Activated B cell treated with CpG ODN at 0.5 μM for 24 hours (primary cell): Measurements from ENCODE around the gene ETFRF1. TPM values are rescaled to one million over a fixed set of nuclear protein-coding genes. Genes with fewer than 3 reads are reported as not detected.

Source experiments
- ATAC-seq: fragments of 200-7000 bp; cut with Tn5 transposase; one replicate; pipeline ENCODE4 v1.10.0; 2021; ENCODE audit warnings: low read depth, mild to moderate bottlenecking, moderate library complexity
- CTCF ChIA-PET: fragments of 350-600 bp; sonication (Branson Sonifier 250); formaldehyde crosslinking; loops from one replicate; lab custom pipeline; 2021; ENCODE audit warnings: antibody characterized with exemption; lab: Charles Lee
- POLR2A ChIA-PET: fragments of 350-600 bp; sonication (Branson Sonifier 250); formaldehyde crosslinking; loops from one replicate; lab custom pipeline; 2021; ENCODE audit warnings: antibody characterized with exemption; lab: Charles Lee
- DNase-seq: peaks from one replicate; pipeline ENCODE4 v3.0.0; 2022
- H3K27ac Mint-ChIP-seq: one replicate; pipeline ENCODE4 v1.8.0; 2020; ENCODE audit warnings: mixed read lengths
- H3K27me3 Mint-ChIP-seq: one replicate; pipeline ENCODE4 v1.8.0; 2021; ENCODE audit warnings: mixed read lengths
- H3K36me3 Mint-ChIP-seq: one replicate; pipeline ENCODE4 v1.8.0; 2021; ENCODE audit warnings: low read depth, mixed read lengths
- H3K4me1 Mint-ChIP-seq: one replicate; pipeline ENCODE4 v1.8.0; 2021; ENCODE audit warnings: mixed read lengths
- H3K4me3 Mint-ChIP-seq: one replicate; pipeline ENCODE4 v1.8.0; 2020; ENCODE audit warnings: mild to moderate bottlenecking, mixed read lengths
- H3K9me3 Mint-ChIP-seq: one replicate; pipeline ENCODE4 v1.8.0; 2020; ENCODE audit warnings: mixed read lengths
- intact Hi-C: fragments of 100-400 bp; cut with micrococcal nuclease; formaldehyde crosslinking; loops from one replicate; pipeline ENCODE4 v1.15.1; 2024
- total RNA-seq: library from RNA; stranded (reverse); gene quantifications from 2 replicates; pipeline ENCODE4 v1.2.3, GENCODE V29; 2022
- TF ChIP-seq, protein P1 (sequence below): fragments of 200-600 bp; IDR thresholded peaks from one replicate; pipeline ENCODE4 v1.8.0; 2022; ENCODE audit warnings: antibody characterized with exemption, mild to moderate bottlenecking

Gene ETFRF1, protein sequence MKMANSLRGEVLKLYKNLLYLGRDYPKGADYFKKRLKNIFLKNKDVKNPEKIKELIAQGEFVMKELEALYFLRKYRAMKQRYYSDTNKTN
- total RNA-seq = 15.4 and 17.6 TPM in 2 replicates

DNA sequence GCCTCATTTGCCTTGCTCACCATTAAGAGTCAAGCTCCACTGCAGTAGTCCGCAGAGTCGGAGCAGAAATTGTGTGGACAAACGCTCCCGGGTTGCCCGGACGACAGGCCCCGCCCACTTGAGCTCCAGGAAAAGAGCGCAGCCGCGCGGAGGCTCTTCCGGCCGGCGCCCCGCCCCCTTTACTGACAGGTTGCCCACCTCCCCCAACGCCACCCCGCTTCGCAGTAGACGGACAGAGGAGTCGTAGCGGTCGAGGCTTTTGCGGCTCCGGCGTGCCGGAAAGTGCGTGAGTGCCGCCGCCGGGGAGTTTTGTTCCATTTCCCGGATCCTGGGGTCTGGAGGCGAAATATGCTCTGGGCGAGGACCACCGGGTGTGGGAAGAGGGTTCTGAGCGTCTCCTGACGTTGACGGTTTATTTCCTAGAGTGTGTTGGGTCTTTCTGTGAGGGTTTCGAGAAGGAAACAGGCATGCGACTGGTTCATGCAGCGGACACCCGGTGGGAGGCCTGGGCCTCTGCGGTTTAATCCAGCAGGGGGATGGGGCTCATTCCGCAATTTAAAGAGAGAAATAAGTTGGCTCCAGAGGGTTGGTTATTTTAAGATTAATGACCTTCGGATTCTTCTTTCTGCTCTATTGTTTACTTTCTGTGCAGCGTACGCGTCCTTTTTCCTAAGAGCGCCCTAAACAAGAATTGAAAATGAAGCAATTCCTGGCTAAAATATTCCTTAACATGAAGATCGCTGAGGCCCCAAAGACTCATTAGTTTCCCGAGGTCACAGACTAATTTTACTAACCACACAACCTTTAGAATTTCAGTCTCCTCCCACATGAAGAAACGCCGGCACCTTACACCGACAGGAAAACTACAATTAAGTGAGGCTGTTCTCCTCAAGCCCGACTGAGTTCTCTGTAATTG is at the start of gene ETFRF1, which contains the start of gene DNAI7:
Gene ETFRF1 (plus strand): TSS at position 182 of the 916 bp plus-strand sequence. CDS start 8,720 bp downstream, outside the sequence.
Gene DNAI7 (minus strand): TSS at position 105 of the 916 bp plus-strand sequence. CDS start 82 bp downstream, at position 23.
- H3K4me3 Mint-ChIP-seq = peak within 1 kb of the TSS; percentile 94
- ATAC-seq (peak; percentile 97), DNase-seq (peak; percentile 98)
- H3K9me3 Mint-ChIP-seq = no peaks in the 10 kb centered on the region
- TF ChIP-seq, protein P1, sequence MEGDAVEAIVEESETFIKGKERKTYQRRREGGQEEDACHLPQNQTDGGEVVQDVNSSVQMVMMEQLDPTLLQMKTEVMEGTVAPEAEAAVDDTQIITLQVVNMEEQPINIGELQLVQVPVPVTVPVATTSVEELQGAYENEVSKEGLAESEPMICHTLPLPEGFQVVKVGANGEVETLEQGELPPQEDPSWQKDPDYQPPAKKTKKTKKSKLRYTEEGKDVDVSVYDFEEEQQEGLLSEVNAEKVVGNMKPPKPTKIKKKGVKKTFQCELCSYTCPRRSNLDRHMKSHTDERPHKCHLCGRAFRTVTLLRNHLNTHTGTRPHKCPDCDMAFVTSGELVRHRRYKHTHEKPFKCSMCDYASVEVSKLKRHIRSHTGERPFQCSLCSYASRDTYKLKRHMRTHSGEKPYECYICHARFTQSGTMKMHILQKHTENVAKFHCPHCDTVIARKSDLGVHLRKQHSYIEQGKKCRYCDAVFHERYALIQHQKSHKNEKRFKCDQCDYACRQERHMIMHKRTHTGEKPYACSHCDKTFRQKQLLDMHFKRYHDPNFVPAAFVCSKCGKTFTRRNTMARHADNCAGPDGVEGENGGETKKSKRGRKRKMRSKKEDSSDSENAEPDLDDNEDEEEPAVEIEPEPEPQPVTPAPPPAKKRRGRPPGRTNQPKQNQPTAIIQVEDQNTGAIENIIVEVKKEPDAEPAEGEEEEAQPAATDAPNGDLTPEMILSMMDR = no peak
- no peaks in the 10 kb centered on the region for H3K27me3 Mint-ChIP-seq
- peak within 1 kb of the TSS; percentile 96 for H3K27ac Mint-ChIP-seq
- POLR2A ChIA-PET = interaction anchor here (0.6 to 2.2 kb wide), 11 partner anchors 9 to 391 kb away, joined by 3 to 23 read pairs (median 5); partner anchors contain the start of gene KRAS
- peaks cover 15% of the 10 kb centered on the region for H3K36me3 Mint-ChIP-seq
- intact Hi-C loops = loop anchor here (1.0 to 2.0 kb wide), 7 partner anchors 9 to 1743 kb away; partner anchors contain the start of gene FGFR1OP2
- CTCF ChIA-PET = interaction anchor here (0.9 to 1.7 kb wide), 4 partner anchors 15 to 192 kb away, joined by 3 to 11 read pairs (median 4); no protein-coding TSS in a partner anchor
- peaks cover 34% of the 10 kb centered on the region for H3K4me1 Mint-ChIP-seq

DNA sequence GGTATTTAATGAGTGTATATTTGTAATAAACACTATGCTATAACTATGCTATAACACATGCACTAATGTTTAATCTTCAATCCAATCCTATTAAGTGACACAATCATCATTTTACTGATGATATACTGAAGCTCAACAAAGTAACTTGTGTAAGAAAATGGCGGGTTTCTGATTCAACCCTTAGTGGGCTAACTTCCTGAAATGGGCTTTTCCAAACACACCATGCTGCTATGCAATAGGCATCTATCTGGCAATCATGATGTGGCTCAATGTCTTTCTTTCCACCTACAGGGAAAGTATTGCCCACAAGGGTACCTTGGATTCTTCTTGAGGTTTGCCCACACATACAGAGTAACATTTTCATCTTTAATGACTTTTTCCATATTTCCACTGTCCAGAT is 48.4 kb upstream of the ETFRF1 start:
- TF ChIP-seq, protein P1 = no peak
- POLR2A ChIA-PET = no interaction called here
- H3K36me3 Mint-ChIP-seq = no peaks in the 10 kb centered on the region

DNA sequence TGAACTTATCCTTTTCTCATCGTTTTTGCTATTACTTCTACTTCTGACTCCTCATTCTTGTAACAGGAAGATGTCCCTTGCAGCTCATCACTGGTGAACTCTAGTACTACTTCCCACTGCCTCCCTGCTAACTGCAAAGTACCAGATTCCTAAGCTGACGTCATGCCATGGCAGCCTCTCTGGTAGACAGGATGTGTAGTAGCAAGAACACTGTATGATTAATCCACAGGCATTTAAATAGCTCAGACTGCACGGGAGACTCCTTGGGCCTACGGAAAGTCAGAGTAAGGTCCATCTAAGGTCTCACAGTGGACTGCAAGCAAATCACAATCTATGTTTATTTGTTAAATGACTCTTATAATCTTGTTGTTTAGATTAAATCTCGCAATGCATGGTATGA is 43.6 kb upstream of the ETFRF1 start:
- TF ChIP-seq, protein P1 = no peak
- Mint-ChIP-seq H3K27me3 (no peaks in the 10 kb centered on the region), H3K27ac (no peak overlapping the region), H3K4me3 (no peak overlapping the region), H3K4me1 (peaks cover 22% of the 10 kb centered on the region), H3K9me3 (no peaks in the 10 kb centered on the region), H3K36me3 (no peaks in the 10 kb centered on the region)
- intact Hi-C loops = no loop called here
- DNase-seq (no peak), ATAC-seq (no peak)
- ChIA-PET POLR2A (no interaction called here), CTCF (interaction anchor here (0.8 to 1.3 kb wide), 3 partner anchors 20 to 160 kb away, joined by 3 to 5 read pairs (median 4); no protein-coding TSS in a partner anchor)

More for the DNA sequence above, 48.4 kb upstream of the ETFRF1 start:
- Mint-ChIP-seq H3K4me3 (no peak overlapping the region), H3K27me3 (no peaks in the 10 kb centered on the region), H3K4me1 (no peaks in the 10 kb centered on the region), H3K27ac (no peak overlapping the region), H3K9me3 (no peaks in the 10 kb centered on the region)
- no peak for DNase-seq
- no peak for ATAC-seq
- CTCF ChIA-PET = no interaction called here
- intact Hi-C loops = no loop called here

DNA sequence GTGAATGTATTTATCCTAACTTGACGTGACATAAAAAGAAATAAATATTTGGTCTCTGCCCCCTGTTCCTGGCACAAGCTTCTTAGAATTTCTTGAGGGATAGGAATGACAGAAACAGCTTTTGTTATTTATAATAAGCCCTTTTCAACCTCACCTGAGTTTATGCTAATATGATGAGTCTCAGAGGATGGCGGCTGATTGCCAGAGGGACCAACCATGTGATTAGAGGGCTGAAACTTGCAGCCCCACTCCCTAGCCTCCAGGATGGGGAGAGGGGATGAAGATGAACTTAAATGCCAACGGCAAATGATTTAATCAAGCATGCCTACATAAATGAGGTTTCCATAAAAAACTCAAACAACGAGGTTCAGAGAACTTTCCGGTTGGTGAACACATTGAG is 43.0 kb upstream of the ETFRF1 start:
- CTCF ChIA-PET = interaction anchor here (1.1 to 1.3 kb wide), 2 partner anchors 20 to 22 kb away, joined by 4 to 5 read pairs; no protein-coding TSS in a partner anchor
- no peaks in the 10 kb centered on the region for H3K36me3 Mint-ChIP-seq
- ATAC-seq (no peak), DNase-seq (no peak)
- H3K9me3 Mint-ChIP-seq = no peaks in the 10 kb centered on the region
- intact Hi-C loops = no loop called here
- POLR2A ChIA-PET = no interaction called here
- no peak overlapping the region for H3K27ac Mint-ChIP-seq
- TF ChIP-seq, protein P1 = no peak
- no peak overlapping the region for H3K4me3 Mint-ChIP-seq
- H3K4me1 Mint-ChIP-seq = peaks cover 27% of the 10 kb centered on the region
- no peaks in the 10 kb centered on the region for H3K27me3 Mint-ChIP-seq
